Measurements from ENCODE around the gene PPTC7. TPM values are rescaled to one million over a fixed set of nuclear protein-coding genes. Genes with fewer than 3 reads are reported as not detected.

PPTC7 gene
- total and polyA plus RNA-seq, 2 of the 13 experiments (the other 11 are each of a cell fraction or from before 2014, with no cell fraction given), result 4.8 to 12.3 TPM

DNA sequence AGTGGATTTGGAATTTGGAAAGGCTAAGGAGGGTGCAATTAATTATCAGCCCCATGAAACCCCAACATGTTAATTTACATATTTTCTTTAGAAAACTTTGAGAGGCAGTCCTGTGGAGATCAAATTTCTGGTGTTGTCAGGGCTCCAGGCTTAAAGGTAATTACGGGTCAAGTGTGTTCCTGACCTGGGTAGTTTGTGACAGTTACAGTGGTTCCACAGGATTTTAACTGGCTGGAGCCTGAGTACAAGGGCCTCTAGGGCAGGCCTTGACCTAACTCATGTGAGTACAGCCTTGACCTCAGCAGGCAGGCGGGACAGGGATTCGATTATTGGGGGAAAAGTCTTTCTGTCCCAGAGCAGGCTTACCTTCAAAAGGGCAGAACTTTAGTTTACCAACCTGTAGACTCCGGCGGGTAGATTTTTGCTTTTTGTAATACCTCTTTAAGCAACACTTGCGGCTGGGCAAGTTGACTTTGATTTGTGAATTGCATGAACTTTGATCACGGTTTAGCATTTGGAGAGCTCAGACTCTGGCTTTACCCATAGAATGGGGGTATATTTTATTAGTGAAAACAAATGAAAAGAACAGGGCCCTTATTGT is 8.4 kb upstream of the PPTC7 start (continued):
- TF ChIP-seq, protein P1, sequence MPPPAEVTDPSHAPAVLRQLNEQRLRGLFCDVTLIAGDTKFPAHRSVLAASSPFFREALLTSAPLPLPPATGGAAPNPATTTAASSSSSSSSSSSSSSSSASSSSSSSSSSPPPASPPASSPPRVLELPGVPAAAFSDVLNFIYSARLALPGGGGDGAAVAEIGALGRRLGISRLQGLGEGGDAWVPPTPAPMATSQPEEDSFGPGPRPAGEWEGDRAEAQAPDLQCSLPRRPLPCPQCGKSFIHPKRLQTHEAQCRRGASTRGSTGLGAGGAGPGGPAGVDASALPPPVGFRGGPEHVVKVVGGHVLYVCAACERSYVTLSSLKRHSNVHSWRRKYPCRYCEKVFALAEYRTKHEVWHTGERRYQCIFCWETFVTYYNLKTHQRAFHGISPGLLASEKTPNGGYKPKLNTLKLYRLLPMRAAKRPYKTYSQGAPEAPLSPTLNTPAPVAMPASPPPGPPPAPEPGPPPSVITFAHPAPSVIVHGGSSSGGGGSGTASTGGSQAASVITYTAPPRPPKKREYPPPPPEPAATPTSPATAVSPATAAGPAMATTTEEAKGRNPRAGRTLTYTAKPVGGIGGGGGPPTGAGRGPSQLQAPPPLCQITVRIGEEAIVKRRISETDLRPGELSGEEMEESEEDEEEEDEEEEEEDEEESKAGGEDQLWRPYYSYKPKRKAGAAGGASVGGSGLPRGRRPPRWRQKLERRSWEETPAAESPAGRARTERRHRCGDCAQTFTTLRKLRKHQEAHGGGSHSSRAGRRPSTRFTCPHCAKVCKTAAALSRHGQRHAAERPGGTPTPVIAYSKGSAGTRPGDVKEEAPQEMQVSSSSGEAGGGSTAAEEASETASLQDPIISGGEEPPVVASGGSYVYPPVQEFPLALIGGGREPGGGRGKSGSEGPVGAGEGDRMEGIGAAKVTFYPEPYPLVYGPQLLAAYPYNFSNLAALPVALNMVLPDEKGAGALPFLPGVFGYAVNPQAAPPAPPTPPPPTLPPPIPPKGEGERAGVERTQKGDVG (CRISPR knock-in tag; IDR thresholded peaks at IDR 0.05; ENCODE audit: borderline replicate concordance), result no peak
- TF ChIP-seq ZNF878 (CRISPR knock-in tag; IDR thresholded peaks at IDR 0.05) (0 out of 2 replicates have a peak, but pooled peaks have one; percentile 21), ZNF567 (CRISPR knock-in tag; IDR thresholded peaks at IDR 0.05; ENCODE audit: borderline replicate concordance) (no peak), SMAD1 (CRISPR knock-in tag; IDR thresholded peaks at IDR 0.05; ENCODE audit: borderline replicate concordance, low read depth) (no peak), ZNF24 (IDR thresholded peaks at IDR 0.05) (no peak), KDM5B (CRISPR knock-in tag; IDR thresholded peaks at IDR 0.05; ENCODE audit: borderline replicate concordance) (no peak), ZNF317 (CRISPR knock-in tag; IDR thresholded peaks at IDR 0.05) (no peak), POGZ (CRISPR knock-in tag; IDR thresholded peaks at IDR 0.05) (peak; percentile 79), POLR2G (IDR thresholded peaks at IDR 0.05; ENCODE audit: low read depth, low read length) (no peak), ZZZ3 (CRISPR knock-in tag; IDR thresholded peaks at IDR 0.05; ENCODE audit: borderline replicate concordance) (no peak), NPAS2 (CRISPR knock-in tag; IDR thresholded peaks at IDR 0.05; ENCODE audit: borderline replicate concordance) (no peak)
- TF ChIP-seq, protein P2, sequence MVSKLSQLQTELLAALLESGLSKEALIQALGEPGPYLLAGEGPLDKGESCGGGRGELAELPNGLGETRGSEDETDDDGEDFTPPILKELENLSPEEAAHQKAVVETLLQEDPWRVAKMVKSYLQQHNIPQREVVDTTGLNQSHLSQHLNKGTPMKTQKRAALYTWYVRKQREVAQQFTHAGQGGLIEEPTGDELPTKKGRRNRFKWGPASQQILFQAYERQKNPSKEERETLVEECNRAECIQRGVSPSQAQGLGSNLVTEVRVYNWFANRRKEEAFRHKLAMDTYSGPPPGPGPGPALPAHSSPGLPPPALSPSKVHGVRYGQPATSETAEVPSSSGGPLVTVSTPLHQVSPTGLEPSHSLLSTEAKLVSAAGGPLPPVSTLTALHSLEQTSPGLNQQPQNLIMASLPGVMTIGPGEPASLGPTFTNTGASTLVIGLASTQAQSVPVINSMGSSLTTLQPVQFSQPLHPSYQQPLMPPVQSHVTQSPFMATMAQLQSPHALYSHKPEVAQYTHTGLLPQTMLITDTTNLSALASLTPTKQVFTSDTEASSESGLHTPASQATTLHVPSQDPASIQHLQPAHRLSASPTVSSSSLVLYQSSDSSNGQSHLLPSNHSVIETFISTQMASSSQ (IDR thresholded peaks at IDR 0.05; ENCODE audit: low read depth), result no peak
- TF ChIP-seq, protein P2 (CRISPR knock-in tag; IDR thresholded peaks at IDR 0.05; ENCODE audit: borderline replicate concordance), result peak; percentile 63; the same call in 1 of the 2 replicates
- TF ChIP-seq, protein P3, sequence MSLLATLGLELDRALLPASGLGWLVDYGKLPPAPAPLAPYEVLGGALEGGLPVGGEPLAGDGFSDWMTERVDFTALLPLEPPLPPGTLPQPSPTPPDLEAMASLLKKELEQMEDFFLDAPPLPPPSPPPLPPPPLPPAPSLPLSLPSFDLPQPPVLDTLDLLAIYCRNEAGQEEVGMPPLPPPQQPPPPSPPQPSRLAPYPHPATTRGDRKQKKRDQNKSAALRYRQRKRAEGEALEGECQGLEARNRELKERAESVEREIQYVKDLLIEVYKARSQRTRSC (CRISPR knock-in tag; IDR thresholded peaks at IDR 0.05; ENCODE audit: low read depth), result no peak
- TF ChIP-seq, protein P4, sequence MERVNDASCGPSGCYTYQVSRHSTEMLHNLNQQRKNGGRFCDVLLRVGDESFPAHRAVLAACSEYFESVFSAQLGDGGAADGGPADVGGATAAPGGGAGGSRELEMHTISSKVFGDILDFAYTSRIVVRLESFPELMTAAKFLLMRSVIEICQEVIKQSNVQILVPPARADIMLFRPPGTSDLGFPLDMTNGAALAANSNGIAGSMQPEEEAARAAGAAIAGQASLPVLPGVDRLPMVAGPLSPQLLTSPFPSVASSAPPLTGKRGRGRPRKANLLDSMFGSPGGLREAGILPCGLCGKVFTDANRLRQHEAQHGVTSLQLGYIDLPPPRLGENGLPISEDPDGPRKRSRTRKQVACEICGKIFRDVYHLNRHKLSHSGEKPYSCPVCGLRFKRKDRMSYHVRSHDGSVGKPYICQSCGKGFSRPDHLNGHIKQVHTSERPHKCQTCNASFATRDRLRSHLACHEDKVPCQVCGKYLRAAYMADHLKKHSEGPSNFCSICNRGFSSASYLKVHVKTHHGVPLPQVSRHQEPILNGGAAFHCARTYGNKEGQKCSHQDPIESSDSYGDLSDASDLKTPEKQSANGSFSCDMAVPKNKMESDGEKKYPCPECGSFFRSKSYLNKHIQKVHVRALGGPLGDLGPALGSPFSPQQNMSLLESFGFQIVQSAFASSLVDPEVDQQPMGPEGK (CRISPR knock-in tag; IDR thresholded peaks at IDR 0.05), result peak; percentile 46; the same call in 1 of the 2 replicates
